Vagina (tissue), 2 donors: ENCODE data around the gene MICAL1.

Source experiments
- POLR2AphosphoS5 ChIP-seq, 2 donors: sonication (generic); formaldehyde crosslinking; IDR thresholded peaks; one replicate each; pipeline ENCODE4 v1.9.0; 2017; ENCODE audit warnings: antibody characterized with exemption in 2 of 2, mild to moderate bottlenecking in 2 of 2, low read depth in 1 of 2; ENCODE audit not compliant: insufficient read depth in 1 of 2
- TF ChIP-seq, protein P1 (sequence below), 3 experiments: fragments of 450-650 bp in 2 of 3; fragments of 200-600 bp in 1 of 3; sonication (generic) in 1 of 3; IDR thresholded peaks; one replicate each; pipeline ENCODE4 v1.5.1; 2017 to 2019; ENCODE audit warnings: antibody characterized with exemption in 3 of 3, mild to moderate bottlenecking in 2 of 3, moderate library complexity in 2 of 3

DNA sequence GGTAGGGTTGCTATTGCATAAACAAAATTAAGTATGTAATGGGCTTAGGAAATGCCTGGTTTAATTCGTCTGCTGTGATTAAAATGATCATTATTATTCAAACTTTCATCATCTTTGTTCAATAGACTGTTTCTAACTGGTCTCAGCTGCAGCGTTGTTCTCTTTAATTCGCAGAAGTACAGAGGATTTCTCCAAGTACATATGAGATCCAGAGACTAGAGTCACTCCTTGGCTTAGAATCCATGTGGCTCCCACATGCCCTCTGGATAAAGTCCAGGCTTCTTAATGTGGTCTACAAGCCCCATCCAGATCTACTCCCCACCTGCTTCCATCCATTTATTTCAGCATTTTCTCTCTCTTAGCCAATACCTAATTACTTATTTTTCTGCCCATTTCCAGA lies 28.6 kb upstream of the MICAL1 start:
- TF ChIP-seq, protein P1, sequence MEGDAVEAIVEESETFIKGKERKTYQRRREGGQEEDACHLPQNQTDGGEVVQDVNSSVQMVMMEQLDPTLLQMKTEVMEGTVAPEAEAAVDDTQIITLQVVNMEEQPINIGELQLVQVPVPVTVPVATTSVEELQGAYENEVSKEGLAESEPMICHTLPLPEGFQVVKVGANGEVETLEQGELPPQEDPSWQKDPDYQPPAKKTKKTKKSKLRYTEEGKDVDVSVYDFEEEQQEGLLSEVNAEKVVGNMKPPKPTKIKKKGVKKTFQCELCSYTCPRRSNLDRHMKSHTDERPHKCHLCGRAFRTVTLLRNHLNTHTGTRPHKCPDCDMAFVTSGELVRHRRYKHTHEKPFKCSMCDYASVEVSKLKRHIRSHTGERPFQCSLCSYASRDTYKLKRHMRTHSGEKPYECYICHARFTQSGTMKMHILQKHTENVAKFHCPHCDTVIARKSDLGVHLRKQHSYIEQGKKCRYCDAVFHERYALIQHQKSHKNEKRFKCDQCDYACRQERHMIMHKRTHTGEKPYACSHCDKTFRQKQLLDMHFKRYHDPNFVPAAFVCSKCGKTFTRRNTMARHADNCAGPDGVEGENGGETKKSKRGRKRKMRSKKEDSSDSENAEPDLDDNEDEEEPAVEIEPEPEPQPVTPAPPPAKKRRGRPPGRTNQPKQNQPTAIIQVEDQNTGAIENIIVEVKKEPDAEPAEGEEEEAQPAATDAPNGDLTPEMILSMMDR (IDR thresholded peaks at IDR 0.05): no peak
- TF ChIP-seq POLR2AphosphoS5 (IDR thresholded peaks at IDR 0.05; ENCODE audit: insufficient read depth in 1 of 2, low read depth in 1 of 2): no peak
